Activated T-cell treated with anti-CD3 and anti-CD28 coated beads, Interleukin-2, amount 50 U/mL, for 24 hours (primary cell): ENCODE data around the gene ATP5F1D.
A peak's percentile ranks its signal among the peaks of the same experiment; 100 is the strongest.

Experiments used
- DNase-seq: peaks from one replicate; pipeline ENCODE4 v3.0.0-alpha.2; 2020
- H3K27ac Mint-ChIP-seq: 2 replicates; pipeline ENCODE4 v1.8.0; 2020; ENCODE audit warnings: mild to moderate bottlenecking, mixed read lengths
- H3K27me3 Mint-ChIP-seq: 2 replicates; pipeline ENCODE4 v1.8.0; 2020; ENCODE audit warnings: mixed read lengths
- H3K36me3 Mint-ChIP-seq: 2 replicates; pipeline ENCODE4 v1.8.0; 2020; ENCODE audit warnings: low read depth, mixed read lengths
- H3K4me1 Mint-ChIP-seq: 2 replicates; pipeline ENCODE4 v1.8.0; 2020; ENCODE audit warnings: low read depth, mixed read lengths
- H3K4me3 Mint-ChIP-seq: 2 replicates; pipeline ENCODE4 v1.8.0; 2020; ENCODE audit warnings: mild to moderate bottlenecking, moderate library complexity, mixed read lengths
- H3K9me3 Mint-ChIP-seq: 2 replicates; pipeline ENCODE4 v1.8.0; 2020; ENCODE audit warnings: mixed read lengths

The ATP5F1D gene

GRCh38 chr19:1254530-1255185 lies 13.1 kb downstream of the ATP5F1D start:
- Mint-ChIP-seq H3K4me3 (peak overlapping the region; percentile 23), H3K4me1 (peaks cover 44% of the 10 kb centered on the region), H3K9me3 (no peaks in the 10 kb centered on the region), H3K36me3 (peaks cover 69% of the 10 kb centered on the region), H3K27ac (peak overlapping the region; percentile 90), H3K27me3 (no peaks in the 10 kb centered on the region)
- no peak for DNase-seq

- H3K36me3 Mint-ChIP-seq: peaks cover 70% of the 10 kb centered on the region
- H3K9me3 Mint-ChIP-seq: no peaks in the 10 kb centered on the region
- no peak for DNase-seq
- no peaks in the 10 kb centered on the region for H3K27me3 Mint-ChIP-seq
- H3K4me1 Mint-ChIP-seq: peaks cover 49% of the 10 kb centered on the region
- H3K4me3 Mint-ChIP-seq: peak overlapping the region; percentile 23
- peak overlapping the region; percentile 90 for H3K27ac Mint-ChIP-seq
Measured at GRCh38 chr19:1255186-1256161, 13.9 kb downstream of the ATP5F1D start.

- Mint-ChIP-seq H3K4me3 (peak overlapping the region; percentile 29), H3K36me3 (peaks cover 68% of the 10 kb centered on the region), H3K4me1 (peaks cover 57% of the 10 kb centered on the region), H3K27me3 (no peaks in the 10 kb centered on the region), H3K9me3 (no peaks in the 10 kb centered on the region), H3K27ac (peak overlapping the region; percentile 98)
- DNase-seq: no peak
Measured at GRCh38 chr19:1256646-1257474, 15.3 kb downstream of the ATP5F1D start.

DNA sequence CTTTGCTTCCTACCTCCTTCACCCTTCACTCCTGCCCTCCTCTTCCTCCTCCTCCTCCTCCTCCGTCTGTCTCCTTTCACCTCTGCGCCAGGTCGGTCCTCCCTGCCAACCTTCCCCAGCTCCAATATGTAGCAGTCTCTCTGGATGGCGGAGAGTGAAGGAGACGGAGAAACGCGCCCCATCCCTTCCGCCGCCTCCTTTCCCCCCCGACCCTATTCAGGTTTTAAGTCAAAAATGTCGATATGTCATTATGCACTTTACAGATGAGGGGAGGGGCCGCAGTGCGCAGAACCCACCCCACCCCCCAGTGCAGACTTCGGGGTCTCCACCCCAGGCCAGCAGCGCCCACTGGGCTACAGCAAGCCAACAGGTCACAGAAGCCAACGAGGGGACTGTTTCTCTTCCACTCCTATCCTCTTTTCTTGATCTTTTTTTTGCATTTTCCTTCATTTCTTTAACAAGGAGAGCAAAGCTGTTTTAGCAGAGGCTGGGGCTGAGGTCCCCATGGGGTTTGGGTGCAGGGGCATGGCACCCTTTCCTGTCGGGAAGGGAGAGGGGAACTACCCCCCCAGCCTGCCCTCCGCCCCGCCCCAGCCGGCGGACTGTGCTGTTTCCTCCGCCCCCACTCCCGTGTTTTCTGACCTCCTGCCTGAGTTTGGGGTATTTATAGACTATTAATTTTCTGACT lies 16.1 kb downstream of the ATP5F1D start:
- DNase-seq: no peak
- H3K36me3 Mint-ChIP-seq: peaks cover 63% of the 10 kb centered on the region
- no peaks in the 10 kb centered on the region for H3K27me3 Mint-ChIP-seq
- peak overlapping the region; percentile 98 for H3K27ac Mint-ChIP-seq
- H3K9me3 Mint-ChIP-seq: no peaks in the 10 kb centered on the region
- peak overlapping the region; percentile 84 for H3K4me3 Mint-ChIP-seq
- H3K4me1 Mint-ChIP-seq: peaks cover 61% of the 10 kb centered on the region

- peak overlapping the region; percentile 84 for H3K4me3 Mint-ChIP-seq
- DNase-seq: no peak
- H3K9me3 Mint-ChIP-seq: no peaks in the 10 kb centered on the region
- no peaks in the 10 kb centered on the region for H3K27me3 Mint-ChIP-seq
- H3K4me1 Mint-ChIP-seq: peaks cover 67% of the 10 kb centered on the region
- peak overlapping the region; percentile 98 for H3K27ac Mint-ChIP-seq
- peaks cover 64% of the 10 kb centered on the region for H3K36me3 Mint-ChIP-seq
Measured at GRCh38 chr19:1258163-1258492, 16.6 kb downstream of the ATP5F1D start.

- Mint-ChIP-seq H3K4me1 (peaks cover 64% of the 10 kb centered on the region), H3K36me3 (peaks cover 60% of the 10 kb centered on the region), H3K27ac (peak overlapping the region; percentile 98), H3K9me3 (no peaks in the 10 kb centered on the region), H3K27me3 (no peaks in the 10 kb centered on the region), H3K4me3 (peak overlapping the region; percentile 84)
- no peak for DNase-seq
Measured at GRCh38 chr19:1258707-1259205, 17.2 kb downstream of the ATP5F1D start.

GRCh38 chr19:1259206-1259875 lies 17.8 kb downstream of the ATP5F1D start:
- Mint-ChIP-seq H3K27me3 (no peaks in the 10 kb centered on the region), H3K36me3 (peaks cover 61% of the 10 kb centered on the region), H3K27ac (peak overlapping the region; percentile 98), H3K9me3 (no peaks in the 10 kb centered on the region), H3K4me1 (peaks cover 65% of the 10 kb centered on the region), H3K4me3 (peak overlapping the region; percentile 84)
- peak; percentile 85 for DNase-seq

- peaks cover 64% of the 10 kb centered on the region for H3K4me1 Mint-ChIP-seq
- no peaks in the 10 kb centered on the region for H3K27me3 Mint-ChIP-seq
- H3K9me3 Mint-ChIP-seq: no peaks in the 10 kb centered on the region
- peak overlapping the region; percentile 84 for H3K4me3 Mint-ChIP-seq
- H3K36me3 Mint-ChIP-seq: peaks cover 61% of the 10 kb centered on the region
- peak overlapping the region; percentile 98 for H3K27ac Mint-ChIP-seq
- no peak for DNase-seq
Measured at GRCh38 chr19:1259876-1260748, 18.6 kb downstream of the ATP5F1D start.

DNA sequence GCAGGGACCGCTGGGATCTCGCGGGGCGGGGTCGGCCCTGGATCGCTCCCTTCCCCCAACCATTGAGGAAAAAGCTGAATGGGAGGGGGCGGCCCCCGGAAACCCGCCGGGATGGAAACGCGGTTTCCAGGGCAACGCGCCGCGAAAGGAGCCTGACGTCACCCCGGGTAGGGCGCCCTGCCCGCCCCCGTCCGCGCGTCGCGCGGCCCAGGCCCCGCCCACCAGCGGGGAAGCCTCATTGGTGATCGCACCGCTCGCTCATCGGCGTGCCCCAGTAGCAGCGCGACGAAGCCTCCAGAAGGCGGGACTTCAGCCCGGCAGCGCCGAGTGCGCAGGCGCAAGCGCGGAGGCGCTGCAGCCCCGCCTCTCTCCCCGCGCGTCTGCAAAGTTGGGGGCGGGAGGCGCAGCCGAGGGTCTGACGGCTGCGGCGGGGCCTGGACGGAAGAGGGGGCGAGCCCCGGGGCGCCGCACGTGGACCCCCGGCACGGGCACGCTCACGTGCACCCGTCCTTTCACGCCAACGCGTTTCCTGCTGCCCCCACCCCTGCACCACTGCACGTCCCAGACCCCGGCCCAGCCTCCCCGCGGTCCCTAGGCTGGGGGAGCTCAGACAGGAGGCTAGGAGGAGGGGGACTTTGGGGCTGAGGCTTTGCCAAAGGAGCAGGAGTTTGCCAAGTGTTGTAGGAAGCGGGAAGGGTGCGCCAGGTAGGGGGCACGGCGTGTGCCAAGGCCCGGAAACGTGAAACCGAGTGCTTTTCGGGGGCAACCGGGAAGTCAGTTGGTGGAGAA lies 19.4 kb downstream of the ATP5F1D start:
- no peaks in the 10 kb centered on the region for H3K27me3 Mint-ChIP-seq
- peak overlapping the region; percentile 98 for H3K27ac Mint-ChIP-seq
- peaks cover 55% of the 10 kb centered on the region for H3K36me3 Mint-ChIP-seq
- H3K9me3 Mint-ChIP-seq: no peaks in the 10 kb centered on the region
- H3K4me3 Mint-ChIP-seq: peak overlapping the region; percentile 95
- DNase-seq: peak; percentile 98
- peaks cover 68% of the 10 kb centered on the region for H3K4me1 Mint-ChIP-seq

- H3K9me3 Mint-ChIP-seq: no peaks in the 10 kb centered on the region
- H3K4me3 Mint-ChIP-seq: peak overlapping the region; percentile 95
- H3K36me3 Mint-ChIP-seq: peaks cover 50% of the 10 kb centered on the region
- DNase-seq: no peak
- no peaks in the 10 kb centered on the region for H3K27me3 Mint-ChIP-seq
- peak overlapping the region; percentile 97 for H3K27ac Mint-ChIP-seq
- H3K4me1 Mint-ChIP-seq: peaks cover 68% of the 10 kb centered on the region
Measured at GRCh38 chr19:1261538-1261797, 19.9 kb downstream of the ATP5F1D start.

GRCh38 chr19:1261798-1262622 lies 20.5 kb downstream of the ATP5F1D start:
- peak overlapping the region; percentile 97 for H3K27ac Mint-ChIP-seq
- DNase-seq: peak; percentile 64
- no peaks in the 10 kb centered on the region for H3K27me3 Mint-ChIP-seq
- peak overlapping the region; percentile 95 for H3K4me3 Mint-ChIP-seq
- peaks cover 46% of the 10 kb centered on the region for H3K36me3 Mint-ChIP-seq
- no peaks in the 10 kb centered on the region for H3K9me3 Mint-ChIP-seq
- peaks cover 68% of the 10 kb centered on the region for H3K4me1 Mint-ChIP-seq
